GM21576 (cell line): ENCODE data around the gene PDLIM5.
"Not testable (repeated sequence)": the region's sequence is repeated elsewhere in the genome, so short reads cannot be mapped to it uniquely, and the experiment has no call there.

Source experiments
- ATAC-seq: cut with Tn5 transposase; IDR thresholded peaks from one replicate; pipeline ENCODE4 v1.9.1; 2021; ENCODE audit warnings: mild to moderate bottlenecking, moderate library complexity; ENCODE audit not compliant: unreplicated experiment

PDLIM5 gene

DNA sequence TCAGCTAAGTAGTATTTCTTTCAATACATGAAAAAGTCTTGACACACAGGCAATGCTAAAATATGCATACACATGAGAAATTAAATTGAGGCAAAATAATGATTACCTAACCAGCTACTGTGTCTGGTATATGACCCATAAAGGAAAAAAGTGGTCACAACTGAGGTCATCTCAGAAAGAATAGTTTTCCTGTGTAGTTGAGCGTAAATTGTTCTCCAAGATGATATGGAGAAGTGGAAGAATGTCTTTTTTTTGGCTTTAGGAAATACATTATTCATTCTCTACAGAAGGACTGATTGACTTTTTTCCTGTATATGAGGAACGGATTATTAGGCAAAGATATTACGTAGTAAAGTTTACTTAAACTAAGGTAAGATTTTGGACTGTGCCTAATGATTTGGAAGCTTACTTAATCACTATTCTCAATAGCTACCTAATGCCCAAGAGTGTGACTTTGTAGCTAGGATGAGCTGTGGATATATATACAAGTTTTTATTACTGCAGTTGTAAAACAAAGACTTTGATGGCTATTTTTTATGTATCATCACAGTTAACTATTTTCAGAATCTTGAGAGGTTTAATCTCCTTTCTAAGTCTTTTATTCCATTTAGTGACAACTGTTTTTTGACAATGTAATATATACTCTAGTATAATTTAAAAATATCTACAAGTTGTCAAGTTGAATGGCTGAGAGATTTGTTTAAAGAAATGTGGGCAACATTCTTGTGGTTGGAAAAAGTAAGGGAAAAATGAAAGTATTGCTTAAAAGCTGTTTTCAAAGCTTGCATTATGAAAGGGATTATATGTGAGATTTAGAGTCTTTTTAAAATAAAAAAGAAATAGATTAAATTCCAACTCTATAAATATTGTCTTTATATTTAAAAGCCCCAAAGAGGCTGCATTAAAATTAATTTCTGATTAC, 100.2 kb downstream of the PDLIM5 start:
- ATAC-seq: no peak

- not testable (repeated sequence) for ATAC-seq
Measured at GRCh38 chr4:94556047-94556446, 104.3 kb downstream of the PDLIM5 start.

- not testable (repeated sequence) for ATAC-seq
Measured at GRCh38 chr4:94557632-94558031, 105.9 kb downstream of the PDLIM5 start.

DNA sequence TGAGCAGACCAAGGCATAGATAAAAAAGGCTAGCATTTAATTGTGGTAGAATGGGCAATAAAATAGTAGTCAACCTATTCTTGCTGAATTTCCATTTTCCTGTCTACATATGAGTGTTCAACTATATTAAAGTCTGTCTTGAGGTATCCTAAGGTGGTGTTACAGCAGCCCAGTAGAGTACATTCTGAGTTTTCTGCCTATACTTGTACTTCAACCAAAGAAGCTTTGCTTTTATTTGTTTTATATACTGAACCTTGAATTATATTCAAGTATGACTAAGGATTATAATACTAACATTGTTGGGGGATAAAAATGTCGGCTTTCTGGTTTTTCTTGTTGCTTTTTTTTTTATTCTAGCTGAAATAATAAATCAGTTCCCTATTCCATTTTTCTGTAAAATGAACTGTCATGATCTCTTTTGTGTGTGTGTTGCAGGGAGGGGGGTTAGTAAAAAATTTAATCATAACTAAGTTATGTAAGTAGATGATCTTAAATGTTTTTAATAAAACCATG, 106.7 kb downstream of the PDLIM5 start:
- ATAC-seq: no peak

DNA sequence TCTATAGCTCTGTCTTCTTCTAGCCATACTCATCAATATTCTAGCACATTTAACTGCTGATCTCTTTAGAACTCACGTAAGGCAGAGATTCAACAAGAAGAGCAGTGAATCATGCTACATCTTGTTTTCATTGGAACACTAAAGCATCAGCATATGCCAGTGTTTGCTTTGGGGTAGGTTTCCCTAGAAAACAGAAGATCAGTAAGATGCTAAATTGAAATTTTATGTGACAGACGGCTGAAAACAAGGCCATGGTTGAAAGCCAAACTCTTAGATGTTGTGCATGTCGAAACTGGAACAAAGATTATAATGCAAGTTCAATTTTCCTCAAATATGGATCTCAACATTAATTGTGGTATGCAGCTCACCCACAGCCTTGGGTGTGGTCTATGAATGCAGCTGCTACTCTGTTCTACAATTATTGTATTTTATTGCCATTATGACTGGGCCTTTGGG, 107.6 kb downstream of the PDLIM5 start:
- no peak for ATAC-seq

DNA sequence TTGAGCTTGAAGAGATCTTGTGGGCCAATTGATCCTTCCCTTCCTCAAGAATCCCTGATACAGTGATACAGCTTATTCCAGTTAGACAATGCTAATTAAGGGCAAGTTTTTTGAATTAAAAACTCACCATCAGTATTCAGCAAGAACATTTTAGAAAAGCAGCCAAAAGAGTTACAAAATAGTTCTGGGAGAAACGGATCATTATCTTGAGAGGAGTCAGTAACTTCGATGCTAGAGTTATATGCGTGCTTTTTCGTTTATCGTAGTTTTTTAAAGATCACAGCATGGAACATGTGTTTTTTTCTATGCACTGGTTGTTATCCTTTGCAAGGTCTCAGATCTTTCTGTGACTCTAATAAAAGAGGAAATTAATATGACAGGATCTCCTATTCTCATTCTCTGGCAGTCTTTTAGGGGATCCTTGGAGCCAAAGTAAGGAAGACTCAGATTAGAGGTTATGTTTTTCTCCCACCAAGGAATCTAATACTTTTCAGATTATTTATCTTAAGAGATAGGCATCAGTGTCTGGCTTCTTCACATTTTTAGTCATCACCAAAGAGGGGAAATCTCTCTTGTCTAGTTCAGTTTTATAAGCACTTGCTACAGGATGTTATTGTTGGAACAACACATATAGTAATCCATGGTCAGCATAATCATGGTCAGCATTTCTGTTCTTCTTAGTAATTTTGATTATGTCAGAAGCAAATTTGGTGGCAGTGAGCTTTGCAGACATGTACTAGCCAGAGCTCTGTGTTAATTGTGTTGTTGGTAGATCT, 109.7 kb downstream of the PDLIM5 start:
- ATAC-seq: no peak

DNA sequence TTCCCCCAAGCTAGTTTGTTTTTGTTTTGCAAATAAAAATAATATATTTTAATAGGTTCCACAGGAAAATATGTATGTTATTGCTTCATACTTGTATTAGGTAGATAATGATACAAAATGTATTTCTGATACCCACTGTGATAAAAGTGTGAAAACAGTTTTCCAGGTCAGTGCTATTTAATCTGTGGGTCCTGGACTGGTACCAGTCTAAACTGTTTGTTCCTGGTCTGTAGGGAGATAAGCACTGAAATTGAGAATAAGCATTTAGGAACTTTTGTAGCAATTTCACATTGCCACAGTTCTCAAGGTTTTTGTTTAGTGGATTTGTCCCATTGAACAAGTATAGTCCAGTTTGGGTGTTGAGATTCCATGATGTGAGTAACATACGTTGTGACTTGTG, 110.5 kb downstream of the PDLIM5 start:
- no peak for ATAC-seq

- ATAC-seq: no peak
Measured at GRCh38 chr4:94564252-94564651, 112.5 kb downstream of the PDLIM5 start.

- no peak for ATAC-seq
Measured at GRCh38 chr4:94566420-94566819, 114.7 kb downstream of the PDLIM5 start.

- peak; percentile 73 for ATAC-seq
Measured at GRCh38 chr4:94567811-94568210, 116.1 kb downstream of the PDLIM5 start.

GRCh38 chr4:94570558-94570957, 118.8 kb downstream of the PDLIM5 start:
- ATAC-seq: no peak

DNA sequence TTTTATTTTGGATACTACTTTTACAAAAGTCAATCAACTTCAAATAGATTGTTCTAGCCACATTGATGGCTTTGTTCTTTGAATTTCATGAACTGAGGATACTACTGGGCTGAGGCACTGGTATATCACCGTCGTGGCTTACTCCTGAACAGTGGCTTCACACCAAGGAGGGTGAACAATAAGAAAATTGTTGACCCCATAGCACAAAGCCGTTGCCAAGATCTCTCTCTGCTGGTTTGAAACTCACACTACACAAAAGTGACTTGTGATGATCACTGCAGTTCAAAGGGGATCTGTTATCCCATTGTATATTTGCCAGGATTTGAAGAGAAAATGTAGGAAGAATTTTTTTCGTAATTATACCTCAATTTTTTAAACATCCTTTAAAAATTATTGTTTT, 119.6 kb downstream of the PDLIM5 start:
- ATAC-seq: no peak

- no peak for ATAC-seq
Measured at GRCh38 chr4:94571715-94572114, 120.0 kb downstream of the PDLIM5 start.

GRCh38 chr4:94574050-94574449, 122.3 kb downstream of the PDLIM5 start:
- no peak for ATAC-seq

DNA sequence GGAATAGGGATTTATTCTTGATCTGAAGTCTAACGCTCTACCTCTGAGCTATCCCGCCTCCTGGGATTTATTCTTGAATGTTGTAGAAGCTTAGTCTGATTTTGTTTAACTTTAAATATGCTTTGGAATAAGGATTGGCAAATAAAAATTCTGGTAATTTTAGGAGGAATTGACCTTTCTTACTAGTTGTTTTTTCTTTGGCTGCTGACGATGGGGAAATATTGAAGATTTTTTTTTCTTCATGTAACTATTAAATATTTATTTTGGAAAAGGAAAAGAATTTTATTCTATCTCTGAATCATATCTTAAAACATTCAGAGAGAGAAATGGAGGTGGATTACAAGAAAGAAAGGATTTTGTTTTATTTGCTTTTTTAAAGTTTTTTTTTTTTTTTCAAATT, 122.9 kb downstream of the PDLIM5 start:
- ATAC-seq: no peak

- no peak for ATAC-seq
Measured at GRCh38 chr4:94575652-94576051, 123.9 kb downstream of the PDLIM5 start.

DNA sequence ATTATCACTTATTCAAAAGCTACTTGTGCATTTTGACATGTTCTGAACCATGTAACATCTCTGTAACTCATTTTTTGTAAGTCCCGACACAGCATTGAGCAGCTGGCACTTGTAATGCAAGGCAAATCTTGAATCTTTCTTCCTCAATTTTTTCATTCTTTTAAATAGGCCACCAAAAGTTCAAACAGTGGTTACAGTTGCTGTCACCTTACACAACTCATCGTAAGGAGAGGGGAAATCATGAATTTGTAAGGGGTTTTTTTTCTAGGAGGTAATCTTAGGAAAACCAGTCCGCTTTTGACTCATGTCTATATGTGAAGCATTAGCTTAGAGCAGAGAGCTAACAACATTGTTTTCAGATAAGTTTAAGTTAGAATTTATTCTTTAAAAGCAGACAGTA, 124.5 kb downstream of the PDLIM5 start:
- ATAC-seq: no peak

DNA sequence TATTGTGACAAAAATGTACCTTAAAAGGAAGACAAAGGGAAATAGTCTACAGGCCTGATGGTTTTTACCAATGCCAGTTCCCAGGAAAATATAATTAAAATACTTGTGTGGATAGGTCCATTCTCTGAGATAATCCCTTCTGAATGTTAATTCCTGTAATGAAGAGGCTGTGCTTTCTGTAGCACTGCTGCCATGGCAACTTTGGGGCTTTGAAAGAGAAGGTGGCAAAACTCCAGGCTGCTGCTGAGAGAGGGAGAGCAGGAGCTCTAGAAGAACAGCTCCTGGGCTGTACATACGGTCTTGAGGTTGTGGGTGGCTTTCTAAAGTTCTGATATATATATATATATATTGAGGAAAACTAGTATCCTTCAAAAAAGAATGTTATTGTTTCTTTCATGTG, 125.4 kb downstream of the PDLIM5 start:
- no peak for ATAC-seq

DNA sequence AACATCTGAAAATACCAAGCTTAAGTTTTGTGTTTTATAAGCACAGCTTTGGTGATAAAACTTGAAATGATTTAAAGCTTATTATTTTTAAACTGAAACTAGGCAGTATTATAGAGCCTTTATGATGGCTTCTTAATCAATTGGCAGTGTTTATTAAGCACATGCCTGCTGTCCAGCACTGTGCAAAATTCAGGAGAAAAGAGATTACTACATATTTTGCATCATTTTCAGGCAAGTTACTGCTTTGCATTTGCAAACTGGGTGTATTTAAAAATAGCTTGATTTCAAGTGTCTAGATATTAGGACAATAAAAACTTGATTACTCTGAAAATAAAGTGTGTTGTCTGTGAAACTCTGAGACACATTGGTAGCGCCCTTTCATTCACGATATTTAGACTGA, 126.5 kb downstream of the PDLIM5 start:
- ATAC-seq: no peak

- no peak for ATAC-seq
Measured at GRCh38 chr4:94581766-94582165, 130.0 kb downstream of the PDLIM5 start.

DNA sequence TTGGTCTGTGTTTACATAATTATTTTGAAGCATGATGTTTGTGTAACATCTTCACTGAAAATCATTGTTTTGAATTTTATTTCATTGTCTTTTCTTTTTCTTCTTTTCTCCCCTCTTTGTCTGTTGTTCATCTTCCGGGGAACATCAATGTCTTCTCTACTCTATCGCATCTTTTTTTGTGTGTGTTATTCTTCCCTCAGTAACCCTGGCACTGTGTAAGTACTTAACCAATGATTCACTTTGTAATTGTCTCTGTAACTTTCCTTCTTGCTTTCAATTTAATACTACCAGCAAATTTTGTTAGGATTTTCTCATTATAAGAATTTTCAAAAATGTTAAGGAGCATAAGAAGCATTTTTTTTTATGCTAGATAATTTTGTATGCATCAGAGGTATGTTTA, 130.8 kb downstream of the PDLIM5 start:
- no peak for ATAC-seq
